PC-3 (cell line): ENCODE measurements around the gene TXNDC17. TPM values are rescaled to one million over a fixed set of nuclear protein-coding genes. Genes with fewer than 3 reads are reported as not detected.
A peak's percentile ranks its signal among the peaks of the same experiment; 100 is the strongest.

ENCODE experiments used
- ATAC-seq: fragments of 200-7000 bp; cut with Tn5 transposase; 2 replicates; pipeline ENCODE4 v1.9.1; 2020; ENCODE audit warnings: mild to moderate bottlenecking, moderate library complexity
- BruUV-seq: library from RNA; stranded (reverse); fragments of 400-500 nt; replicated peaks from 2 replicates; lab custom pipeline; 2021; lab: Mats Ljungman, UMichigan
- CTCF ChIA-PET: fragments of 300-600 bp; sonication (Branson Sonifier 250); formaldehyde crosslinking; loops from one replicate; lab custom pipeline; 2022; ENCODE audit warnings: antibody characterized with exemption; lab: Charles Lee
- POLR2A ChIA-PET: fragments of 300-600 bp; sonication (Branson Sonifier 250); formaldehyde crosslinking; loops from one replicate; lab custom pipeline; 2022; ENCODE audit warnings: antibody characterized with exemption; ENCODE audit not compliant: unreplicated experiment; lab: Charles Lee
- DNase-seq: peaks from one replicate; pipeline ENCODE4 v3.0.0-alpha.2; 2015
- H2AFZ ChIP-seq: fragments of 300-600 bp; sonication (generic); 2 replicates; pipeline ENCODE4 v1.6.0; 2016; ENCODE audit warnings: antibody characterized with exemption, low read length
- H3F3A ChIP-seq: fragments of 300-600 bp; sonication (generic); one replicate; pipeline ENCODE4 v1.6.0; 2017; ENCODE audit warnings: antibody characterized with exemption, low read length, control low read depth, mild to moderate bottlenecking; ENCODE audit not compliant: unreplicated experiment
- H3K27ac ChIP-seq: fragments of 300-600 bp; sonication (generic); 2 replicates; pipeline ENCODE4 v1.5.1; 2016; ENCODE audit warnings: mild to moderate bottlenecking, low read length
- H3K27me3 ChIP-seq: fragments of 300-600 bp; sonication (generic); 2 replicates; pipeline ENCODE4 v1.6.1; 2016; ENCODE audit warnings: low read length, mixed read lengths
- H3K36me3 ChIP-seq: fragments of 300-600 bp; sonication (generic); 2 replicates; pipeline ENCODE4 v1.6.1; 2016; ENCODE audit warnings: low read depth, mixed run types, low read length, mixed read lengths
- H3K4me1 ChIP-seq: fragments of 300-600 bp; sonication (generic); 2 replicates; pipeline ENCODE4 v1.5.1; 2016; ENCODE audit warnings: low read length; ENCODE audit not compliant: insufficient read depth
- H3K4me2 ChIP-seq: fragments of 300-600 bp; sonication (generic); 2 replicates; pipeline ENCODE4 v1.6.0; 2016; ENCODE audit warnings: low read length
- H3K4me3 ChIP-seq: fragments of 300-600 bp; sonication (generic); 2 replicates; pipeline ENCODE4 v1.5.1; 2016; ENCODE audit warnings: mild to moderate bottlenecking, low read length, mixed read lengths
- H3K79me2 ChIP-seq: fragments of 300-600 bp; sonication (generic); 2 replicates; pipeline ENCODE4 v1.6.1; 2017; ENCODE audit warnings: low read length, mixed read lengths
- H3K9ac ChIP-seq: fragments of 300-600 bp; sonication (generic); 2 replicates; pipeline ENCODE4 v1.6.0; 2016; ENCODE audit warnings: mild to moderate bottlenecking, low read length
- H3K9me2 ChIP-seq: fragments of 300-600 bp; sonication (generic); replicated peaks from 2 replicates; pipeline ENCODE4 v1.6.1; 2016; ENCODE audit warnings: mixed run types, low read length, mixed read lengths
- H3K9me3 ChIP-seq: fragments of 300-600 bp; sonication (generic); 2 replicates; pipeline ENCODE4 v1.6.1; 2016; ENCODE audit warnings: low read length, mixed read lengths
- H4K20me1 ChIP-seq: fragments of 300-600 bp; sonication (generic); 2 replicates; pipeline ENCODE4 v1.6.1; 2016; ENCODE audit warnings: low read length, mixed read lengths
- EZH2 ChIP-seq: fragments of 300-600 bp; sonication (generic); IDR thresholded peaks from one replicate; pipeline ENCODE4 v1.6.1; 2017; ENCODE audit warnings: antibody characterized with exemption, mild to moderate bottlenecking, low read length; ENCODE audit not compliant: unreplicated experiment
- EZH2phosphoT487 ChIP-seq: fragments of 300-600 bp; sonication (generic); IDR thresholded peaks from 2 replicates; pipeline ENCODE4 v1.6.1; 2018; ENCODE audit warnings: mild to moderate bottlenecking, antibody characterized with exemption, low read length, borderline replicate concordance
- intact Hi-C: fragments of 100-400 bp; cut with micrococcal nuclease; formaldehyde crosslinking; loops from 2 replicates; pipeline ENCODE4 v1.9.0; 2023
- total RNA-seq: library from RNA; depleted of rRNA; stranded (reverse); fragments of >200 nt; gene quantifications from 2 replicates; pipeline ENCODE4 v1.2.3, GENCODE V29; 2014
- TF ChIP-seq, protein P1 (sequence below): fragments of 300-600 bp; sonication (generic); conservative IDR thresholded peaks from 2 replicates; pipeline ENCODE4 v1.5.1; 2017; ENCODE audit warnings: antibody characterized with exemption, low read depth, mild to moderate bottlenecking, low read length

TXNDC17 gene
- total RNA-seq, 1 experiment from 2014 or later = 248 TPM

DNA sequence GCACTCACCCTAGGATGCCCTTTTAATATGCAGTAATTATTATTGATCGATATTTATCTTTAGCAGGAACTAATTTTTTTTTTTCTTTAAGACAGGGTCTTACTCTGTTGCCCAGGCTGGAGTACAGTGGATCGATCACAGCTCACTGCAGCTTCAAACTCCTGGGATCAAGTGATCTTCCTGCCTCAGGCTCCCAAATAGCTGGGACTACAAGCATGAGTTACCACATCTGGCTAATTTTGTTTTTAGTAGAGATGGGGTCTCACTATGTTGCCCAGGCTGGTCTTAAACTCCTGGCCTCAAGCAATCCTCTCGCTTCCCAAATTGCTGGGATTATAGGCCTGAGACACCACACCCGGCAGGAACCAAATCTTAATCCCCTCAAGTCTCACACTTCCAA is 29.6 kb upstream of the TXNDC17 start:
- Histone ChIP-seq H2AFZ (no peak overlapping the region), H4K20me1 (no peaks in the 10 kb centered on the region), H3K79me2 (no peaks in the 10 kb centered on the region), H3K4me1 (peaks cover 16% of the 10 kb centered on the region), H3K36me3 (peaks cover 25% of the 10 kb centered on the region), H3K9me2 (no peaks in the 10 kb centered on the region), H3K9ac (no peak overlapping the region), H3K9me3 (no peaks in the 10 kb centered on the region), H3K4me2 (no peak overlapping the region), H3K27ac (no peak overlapping the region), H3K27me3 (no peaks in the 10 kb centered on the region), H3K4me3 (no peak overlapping the region), H3F3A (no peaks in the 10 kb centered on the region)
- CTCF ChIA-PET = no interaction called here
- TF ChIP-seq EZH2 (no peak), EZH2phosphoT487 (no peak)
- TF ChIP-seq, protein P1, sequence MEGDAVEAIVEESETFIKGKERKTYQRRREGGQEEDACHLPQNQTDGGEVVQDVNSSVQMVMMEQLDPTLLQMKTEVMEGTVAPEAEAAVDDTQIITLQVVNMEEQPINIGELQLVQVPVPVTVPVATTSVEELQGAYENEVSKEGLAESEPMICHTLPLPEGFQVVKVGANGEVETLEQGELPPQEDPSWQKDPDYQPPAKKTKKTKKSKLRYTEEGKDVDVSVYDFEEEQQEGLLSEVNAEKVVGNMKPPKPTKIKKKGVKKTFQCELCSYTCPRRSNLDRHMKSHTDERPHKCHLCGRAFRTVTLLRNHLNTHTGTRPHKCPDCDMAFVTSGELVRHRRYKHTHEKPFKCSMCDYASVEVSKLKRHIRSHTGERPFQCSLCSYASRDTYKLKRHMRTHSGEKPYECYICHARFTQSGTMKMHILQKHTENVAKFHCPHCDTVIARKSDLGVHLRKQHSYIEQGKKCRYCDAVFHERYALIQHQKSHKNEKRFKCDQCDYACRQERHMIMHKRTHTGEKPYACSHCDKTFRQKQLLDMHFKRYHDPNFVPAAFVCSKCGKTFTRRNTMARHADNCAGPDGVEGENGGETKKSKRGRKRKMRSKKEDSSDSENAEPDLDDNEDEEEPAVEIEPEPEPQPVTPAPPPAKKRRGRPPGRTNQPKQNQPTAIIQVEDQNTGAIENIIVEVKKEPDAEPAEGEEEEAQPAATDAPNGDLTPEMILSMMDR = no peak
- BruUV-seq = no TSS peak
- DNase-seq = no peak
- ATAC-seq = no peak
- POLR2A ChIA-PET = no interaction called here
- intact Hi-C loops = no loop called here

DNA sequence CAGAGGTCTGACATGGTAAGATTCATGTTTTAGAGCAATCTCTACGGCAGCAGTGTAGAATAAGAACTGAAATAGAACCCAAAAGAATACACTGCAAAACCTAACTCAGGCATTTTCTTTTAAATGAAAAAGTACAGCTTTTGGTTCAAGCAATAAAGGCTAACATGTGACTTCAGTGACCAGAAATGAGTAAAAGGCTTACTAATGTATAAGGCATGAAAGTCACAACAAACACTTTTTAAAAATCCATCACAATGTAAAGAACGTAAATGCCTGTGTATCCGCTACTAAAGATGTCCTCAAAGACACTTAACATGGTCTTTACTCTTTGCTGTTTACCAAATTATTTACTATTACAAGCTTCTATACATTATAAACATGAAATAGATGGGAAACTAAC is 16.9 kb upstream of the TXNDC17 start:
- Histone ChIP-seq H4K20me1 (0 out of 2 replicates have a peak, but pooled peaks cover 4% of the 10 kb centered on the region), H3K9me3 (no peaks in the 10 kb centered on the region), H3K27ac (no peak overlapping the region), H3K27me3 (no peaks in the 10 kb centered on the region), H3F3A (no peaks in the 10 kb centered on the region), H3K79me2 (peaks cover 16% of the 10 kb centered on the region), H2AFZ (no peak overlapping the region), H3K9ac (no peak overlapping the region), H3K36me3 (peaks cover 4% of the 10 kb centered on the region; the same call in 1 of the 2 replicates), H3K4me3 (no peak overlapping the region), H3K9me2 (no peaks in the 10 kb centered on the region), H3K4me2 (no peak overlapping the region), H3K4me1 (peaks cover 15% of the 10 kb centered on the region)
- ChIA-PET POLR2A (no interaction called here), CTCF (no interaction called here)
- TF ChIP-seq EZH2phosphoT487 = no peak
- TF ChIP-seq EZH2 = no peak
- TF ChIP-seq, protein P1 = no peak
- intact Hi-C loops = no loop called here
- ATAC-seq = no peak
- DNase-seq = no peak
- no TSS peak for BruUV-seq

DNA sequence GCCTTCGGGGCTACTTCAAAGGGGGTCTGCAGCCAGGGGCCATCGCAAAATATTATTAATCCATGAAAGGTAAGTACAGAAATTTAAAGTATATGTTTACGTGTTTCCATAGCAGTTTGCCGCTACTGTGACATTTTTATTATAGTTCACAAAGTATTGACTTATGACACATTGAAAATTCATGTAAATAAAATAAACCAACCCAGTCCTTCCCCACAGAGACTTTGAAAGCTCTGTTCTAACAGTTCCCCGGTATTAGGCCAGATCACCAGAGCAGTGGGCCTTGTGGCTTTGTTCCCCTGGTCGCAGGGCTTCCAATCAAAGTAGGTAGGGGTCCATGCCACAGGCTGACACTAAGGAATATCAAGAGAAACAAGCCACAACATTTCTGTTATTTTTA is 14.2 kb upstream of the TXNDC17 start:
- Histone ChIP-seq H3K9me3 (no peaks in the 10 kb centered on the region), H3K27ac (peak overlapping the region; percentile 66), H3K4me2 (peak overlapping the region; percentile 72), H3K36me3 (no peaks in the 10 kb centered on the region; the same call in 1 of the 2 replicates), H4K20me1 (0 out of 2 replicates have a peak, but pooled peaks cover 4% of the 10 kb centered on the region), H3K9ac (peak overlapping the region; percentile 48), H3K4me3 (peak overlapping the region; percentile 43), H2AFZ (no peak overlapping the region), H3K4me1 (peaks cover 22% of the 10 kb centered on the region), H3K27me3 (no peaks in the 10 kb centered on the region), H3F3A (no peaks in the 10 kb centered on the region), H3K9me2 (no peaks in the 10 kb centered on the region), H3K79me2 (peaks cover 16% of the 10 kb centered on the region)
- ATAC-seq = peak; percentile 83
- CTCF ChIA-PET = interaction anchor here (0.5 to 0.7 kb wide), 2 partner anchors 25 to 154 kb away, joined by 3 to 5 read pairs; partner anchors contain the start of gene MED31
- TF ChIP-seq EZH2 = no peak
- TF ChIP-seq EZH2phosphoT487 = no peak
- TF ChIP-seq, protein P1 = no peak
- intact Hi-C loops = loop anchor here (2.0 kb wide), 1 partner anchor 16 kb away; no protein-coding TSS in a partner anchor
- POLR2A ChIA-PET = no interaction called here
- DNase-seq = peak; percentile 10
- no TSS peak for BruUV-seq
